ENCODE measurements around the gene WDFY2.

DNA sequence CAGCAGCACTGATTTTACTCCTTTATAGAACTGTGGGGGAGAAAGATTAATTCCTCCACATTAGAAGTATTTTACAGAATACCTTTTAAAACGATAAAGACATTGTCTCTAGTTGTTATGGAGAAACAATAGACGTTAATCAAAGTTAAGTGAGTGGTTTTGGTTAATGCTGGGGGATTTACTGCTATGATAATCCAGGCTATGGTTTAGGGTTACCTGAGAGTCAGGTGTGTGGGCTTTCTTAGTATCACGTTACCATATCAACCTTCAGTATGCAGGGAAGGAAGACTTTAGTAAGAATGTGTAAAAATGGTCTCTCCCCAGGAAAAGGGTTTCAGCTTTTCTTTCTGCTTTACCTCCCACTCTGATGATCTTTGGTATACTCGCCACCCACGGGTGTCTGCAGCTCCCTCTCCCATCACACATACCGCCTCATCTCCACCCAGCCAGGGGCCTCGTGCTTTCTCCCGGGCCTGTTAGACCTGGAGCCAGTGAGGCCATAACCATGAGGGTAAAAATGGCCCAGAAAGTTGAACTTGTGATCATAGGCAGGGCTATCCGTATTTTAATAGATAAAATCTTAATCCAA is 45.6 kb upstream of the WDFY2 start:
- TF ChIP-seq, protein P1, sequence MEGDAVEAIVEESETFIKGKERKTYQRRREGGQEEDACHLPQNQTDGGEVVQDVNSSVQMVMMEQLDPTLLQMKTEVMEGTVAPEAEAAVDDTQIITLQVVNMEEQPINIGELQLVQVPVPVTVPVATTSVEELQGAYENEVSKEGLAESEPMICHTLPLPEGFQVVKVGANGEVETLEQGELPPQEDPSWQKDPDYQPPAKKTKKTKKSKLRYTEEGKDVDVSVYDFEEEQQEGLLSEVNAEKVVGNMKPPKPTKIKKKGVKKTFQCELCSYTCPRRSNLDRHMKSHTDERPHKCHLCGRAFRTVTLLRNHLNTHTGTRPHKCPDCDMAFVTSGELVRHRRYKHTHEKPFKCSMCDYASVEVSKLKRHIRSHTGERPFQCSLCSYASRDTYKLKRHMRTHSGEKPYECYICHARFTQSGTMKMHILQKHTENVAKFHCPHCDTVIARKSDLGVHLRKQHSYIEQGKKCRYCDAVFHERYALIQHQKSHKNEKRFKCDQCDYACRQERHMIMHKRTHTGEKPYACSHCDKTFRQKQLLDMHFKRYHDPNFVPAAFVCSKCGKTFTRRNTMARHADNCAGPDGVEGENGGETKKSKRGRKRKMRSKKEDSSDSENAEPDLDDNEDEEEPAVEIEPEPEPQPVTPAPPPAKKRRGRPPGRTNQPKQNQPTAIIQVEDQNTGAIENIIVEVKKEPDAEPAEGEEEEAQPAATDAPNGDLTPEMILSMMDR (IDR thresholded peaks at IDR 0.05) = no peak
- no peak for TF ChIP-seq POLR2A (IDR thresholded peaks at IDR 0.05)
